ENCODE results near the gene ADCY5. TPM values are rescaled to one million over a fixed set of nuclear protein-coding genes. Genes with fewer than 3 reads are reported as not detected.
"Not testable (repeated sequence)": the region's sequence is repeated elsewhere in the genome, so short reads cannot be mapped to it uniquely, and the experiment has no call there.

ADCY5 gene
- total RNA-seq, 1 donor from 2014 or later, result 32.2 TPM

DNA sequence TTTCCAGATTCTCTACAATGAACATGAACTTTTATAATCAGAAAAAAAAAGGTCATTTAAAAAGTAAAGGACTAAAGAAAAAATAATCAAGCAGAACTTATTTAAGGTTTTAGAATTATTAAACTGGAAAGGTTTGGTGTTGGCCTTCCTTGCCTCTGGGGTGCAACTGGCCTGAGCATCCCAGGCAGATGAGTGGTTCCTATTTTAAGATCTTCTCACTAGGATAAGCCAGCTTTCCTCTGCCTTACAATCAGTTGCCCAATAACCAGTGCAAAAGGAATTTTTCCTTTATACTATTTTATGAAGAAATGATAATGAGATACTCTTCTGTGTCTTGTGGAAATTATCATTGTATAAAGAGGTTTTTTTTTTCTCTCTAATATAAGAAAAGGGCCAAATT, 190.5 kb downstream of the ADCY5 start:
- TF ChIP-seq, protein P1, sequence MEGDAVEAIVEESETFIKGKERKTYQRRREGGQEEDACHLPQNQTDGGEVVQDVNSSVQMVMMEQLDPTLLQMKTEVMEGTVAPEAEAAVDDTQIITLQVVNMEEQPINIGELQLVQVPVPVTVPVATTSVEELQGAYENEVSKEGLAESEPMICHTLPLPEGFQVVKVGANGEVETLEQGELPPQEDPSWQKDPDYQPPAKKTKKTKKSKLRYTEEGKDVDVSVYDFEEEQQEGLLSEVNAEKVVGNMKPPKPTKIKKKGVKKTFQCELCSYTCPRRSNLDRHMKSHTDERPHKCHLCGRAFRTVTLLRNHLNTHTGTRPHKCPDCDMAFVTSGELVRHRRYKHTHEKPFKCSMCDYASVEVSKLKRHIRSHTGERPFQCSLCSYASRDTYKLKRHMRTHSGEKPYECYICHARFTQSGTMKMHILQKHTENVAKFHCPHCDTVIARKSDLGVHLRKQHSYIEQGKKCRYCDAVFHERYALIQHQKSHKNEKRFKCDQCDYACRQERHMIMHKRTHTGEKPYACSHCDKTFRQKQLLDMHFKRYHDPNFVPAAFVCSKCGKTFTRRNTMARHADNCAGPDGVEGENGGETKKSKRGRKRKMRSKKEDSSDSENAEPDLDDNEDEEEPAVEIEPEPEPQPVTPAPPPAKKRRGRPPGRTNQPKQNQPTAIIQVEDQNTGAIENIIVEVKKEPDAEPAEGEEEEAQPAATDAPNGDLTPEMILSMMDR (IDR thresholded peaks at IDR 0.05), result no peak
- H3K4me3 ChIP-seq, result no peak overlapping the region
- peaks cover 0 to 4% of the 10 kb centered on the region in 2 donors for H3K36me3 ChIP-seq
- H3K9me3 ChIP-seq, result no peaks in the 10 kb centered on the region
- intact Hi-C loops (cut with DNase I), result loop anchor here (1.0 to 5.0 kb wide), 3 partner anchors 231 to 401 kb away; partner anchors contain the start of gene SEMA5B
- DNase-seq (ENCODE audit: low spot score in 2 of 2), result no peak
- no peaks in the 10 kb centered on the region for H3K4me1 ChIP-seq
- H3K27me3 ChIP-seq, result no peaks in the 10 kb centered on the region
- no peak overlapping the region for H3K27ac ChIP-seq

DNA sequence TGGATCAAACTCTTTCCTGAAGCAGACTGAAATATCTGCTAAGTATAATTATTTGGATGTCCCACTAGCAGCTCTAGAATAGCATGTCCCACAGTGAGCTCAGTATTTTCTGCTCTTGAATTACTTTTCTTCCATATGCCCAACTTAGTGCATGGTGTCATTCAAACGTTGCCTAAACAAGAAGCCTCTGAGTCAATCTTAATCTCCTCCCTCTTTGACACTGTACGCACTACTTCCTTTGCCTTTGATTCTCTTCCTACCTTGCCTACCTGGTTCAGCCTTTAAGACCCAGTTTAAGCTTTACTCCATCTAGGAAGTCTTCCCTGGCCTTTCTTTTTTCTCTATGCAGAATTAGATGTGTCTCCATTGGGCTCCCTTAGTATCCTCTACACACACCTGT, 192.6 kb downstream of the ADCY5 start:
- intact Hi-C loops (cut with DNase I), result loop anchor here (5.0 kb wide), 2 partner anchors 229 to 399 kb away; partner anchors contain the start of gene SEMA5B
- TF ChIP-seq, protein P1 (IDR thresholded peaks at IDR 0.05), result no peak

DNA sequence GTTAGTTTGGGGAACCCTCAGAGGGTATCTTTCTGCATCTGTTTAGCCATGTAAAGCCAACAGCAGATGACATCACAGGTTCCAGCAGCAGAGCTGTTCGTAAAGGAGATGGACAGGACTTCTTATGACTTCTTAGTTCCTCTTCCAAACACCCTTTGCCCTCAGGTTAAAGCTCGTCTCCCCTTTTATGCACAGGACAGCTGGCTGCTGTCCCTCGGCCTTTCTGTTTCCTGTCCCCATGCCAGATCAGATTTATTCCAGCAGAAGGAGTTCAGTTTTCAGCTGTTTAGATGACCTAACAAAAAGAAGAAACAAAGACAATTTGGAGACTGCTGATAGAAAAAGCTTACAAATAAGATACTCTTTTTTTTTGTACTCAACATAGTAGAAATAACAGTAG, 202.0 kb downstream of the ADCY5 start:
- no peak overlapping the region for H3K27ac ChIP-seq
- peaks cover 2 to 19% of the 10 kb centered on the region in 2 donors for H3K36me3 ChIP-seq

More for the DNA sequence above, 192.6 kb downstream of the ADCY5 start:
- H3K9me3 ChIP-seq, result no peaks in the 10 kb centered on the region
- DNase-seq (ENCODE audit: low spot score in 2 of 2), result no peak
- no peaks in the 10 kb centered on the region for H3K27me3 ChIP-seq
- peaks cover 0 to 4% of the 10 kb centered on the region in 2 donors for H3K36me3 ChIP-seq
- H3K4me1 ChIP-seq, result no peaks in the 10 kb centered on the region
- no peak overlapping the region for H3K4me3 ChIP-seq
- H3K27ac ChIP-seq, result no peak overlapping the region

DNA sequence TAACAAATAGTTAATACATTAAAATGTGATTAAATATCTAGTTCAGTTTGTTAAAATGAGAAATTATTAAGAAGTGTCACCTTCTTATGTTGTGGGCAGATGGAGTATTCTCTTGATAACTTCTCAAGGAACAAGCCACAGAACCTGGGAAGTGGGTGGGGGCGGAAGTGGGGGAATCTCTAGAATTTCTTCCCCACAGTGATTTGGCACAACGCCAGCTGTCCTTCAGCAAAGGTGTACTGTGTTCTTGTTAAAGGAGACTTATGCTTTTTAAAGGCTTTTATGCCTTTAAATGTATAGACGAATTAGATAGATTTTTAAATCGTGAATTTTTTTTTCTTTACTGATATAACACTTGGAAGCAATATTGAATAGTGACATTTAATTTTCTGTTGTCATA, 204.8 kb downstream of the ADCY5 start:
- H3K27me3 ChIP-seq, result no peaks in the 10 kb centered on the region
- no peak overlapping the region for H3K4me3 ChIP-seq
- no peak for DNase-seq (ENCODE audit: low spot score in 2 of 2)
- H3K27ac ChIP-seq, result no peak overlapping the region
- intact Hi-C loops (cut with DNase I), result no loop called here
- no peaks in the 10 kb centered on the region for H3K9me3 ChIP-seq
- TF ChIP-seq, protein P1 (IDR thresholded peaks at IDR 0.05), result no peak
- H3K4me1 ChIP-seq, result no peaks in the 10 kb centered on the region
- peaks cover 2 to 19% of the 10 kb centered on the region in 2 donors for H3K36me3 ChIP-seq

More for the DNA sequence above, 202.0 kb downstream of the ADCY5 start:
- H3K27me3 ChIP-seq, result no peaks in the 10 kb centered on the region
- DNase-seq (ENCODE audit: low spot score in 2 of 2), result no peak
- H3K4me3 ChIP-seq, result no peak overlapping the region
- H3K9me3 ChIP-seq, result no peaks in the 10 kb centered on the region
- TF ChIP-seq, protein P1 (IDR thresholded peaks at IDR 0.05), result no peak
- intact Hi-C loops (cut with DNase I), result no loop called here
- no peaks in the 10 kb centered on the region for H3K4me1 ChIP-seq

DNA sequence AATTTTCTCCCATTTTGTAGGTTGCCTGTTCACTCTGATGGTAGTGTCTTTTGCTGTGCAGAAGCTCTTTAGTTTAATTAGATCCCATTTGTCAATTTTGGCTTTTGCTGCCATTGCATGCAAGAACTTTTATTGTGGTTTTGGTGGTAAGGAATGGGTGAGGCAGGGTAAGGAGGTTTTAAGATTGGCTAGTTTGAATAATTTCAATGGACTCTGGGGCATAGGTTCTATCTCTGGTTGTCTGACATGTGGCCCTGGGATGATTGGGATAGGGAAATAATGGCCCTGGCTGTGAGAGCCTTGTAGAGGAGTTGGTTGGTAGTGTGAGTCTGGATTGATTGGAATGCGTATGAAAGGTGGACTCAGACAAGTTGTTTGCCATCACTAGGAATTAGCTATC, 209.1 kb downstream of the ADCY5 start:
- H3K27ac ChIP-seq, result no peak overlapping the region
- TF ChIP-seq, protein P1 (IDR thresholded peaks at IDR 0.05), result no peak
- H3K4me1 ChIP-seq, result no peaks in the 10 kb centered on the region
- no peak overlapping the region for H3K4me3 ChIP-seq
- intact Hi-C loops (cut with DNase I), result no loop called here
- DNase-seq (ENCODE audit: low spot score in 2 of 2), result no peak
- H3K9me3 ChIP-seq, result no peaks in the 10 kb centered on the region
- H3K36me3 ChIP-seq, result peaks cover 0 to 5% of the 10 kb centered on the region in 2 donors
- H3K27me3 ChIP-seq, result no peaks in the 10 kb centered on the region

DNA sequence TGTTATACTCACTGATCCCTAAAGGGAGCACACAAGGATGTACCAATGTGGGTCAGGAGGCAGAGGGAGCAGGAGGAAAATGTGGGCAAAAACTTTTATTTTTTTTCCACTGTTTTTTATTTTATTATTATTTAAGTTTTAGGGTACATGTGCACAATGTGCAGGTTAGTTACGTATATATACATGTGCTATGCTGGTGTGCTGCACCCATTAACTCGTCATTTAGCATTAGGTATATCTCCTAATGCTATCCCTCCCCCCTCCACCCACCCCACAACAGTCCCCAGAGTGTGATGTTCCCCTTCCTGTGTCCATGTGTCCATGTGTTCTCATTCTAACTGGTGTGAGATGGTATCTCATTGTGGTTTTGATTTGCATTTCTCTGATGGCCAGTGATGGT, 209.7 kb downstream of the ADCY5 start:
- H3K36me3 ChIP-seq; DNase-seq (ENCODE audit: low spot score in 2 of 2); H3K4me1 ChIP-seq; H3K27ac ChIP-seq; H3K27me3 ChIP-seq; H3K9me3 ChIP-seq; H3K4me3 ChIP-seq; intact Hi-C loops (cut with DNase I): not testable (repeated sequence)
